ENCODE measurements around the gene CALM3.
A peak's percentile ranks its signal among the peaks of the same experiment; 100 is the strongest.
"Not testable (repeated sequence)": the region's sequence is repeated elsewhere in the genome, so short reads cannot be mapped to it uniquely, and the experiment has no call there.

CALM3 gene

GRCh38 chr19:46626446-46626845 is 25.3 kb downstream of the CALM3 start:
- Mint-ChIP-seq H3K27me3 (peaks cover 27 to 80% of the 10 kb centered on the region in 2 donors), H3K4me1 (ENCODE audit: low read depth in 2 of 2) (no peaks in the 10 kb centered on the region), H3K36me3 (ENCODE audit: insufficient read depth) (peaks cover 2% of the 10 kb centered on the region), H3K27ac (no peak overlapping the region), H3K4me3 (no peak overlapping the region), H3K9me3 (no peaks in the 10 kb centered on the region)
- DNase-seq, result no peak
- no peak for ATAC-seq (replicated peaks)

GRCh38 chr19:46628970-46629369 is 27.8 kb downstream of the CALM3 start:
- H3K27ac Mint-ChIP-seq; H3K4me1 Mint-ChIP-seq (ENCODE audit: low read depth in 2 of 2); DNase-seq; H3K36me3 Mint-ChIP-seq (ENCODE audit: insufficient read depth); H3K4me3 Mint-ChIP-seq; ATAC-seq (replicated peaks); H3K9me3 Mint-ChIP-seq: not testable (repeated sequence)
- H3K27me3 Mint-ChIP-seq, result peaks cover 34 to 94% of the 10 kb centered on the region in 2 donors

DNA sequence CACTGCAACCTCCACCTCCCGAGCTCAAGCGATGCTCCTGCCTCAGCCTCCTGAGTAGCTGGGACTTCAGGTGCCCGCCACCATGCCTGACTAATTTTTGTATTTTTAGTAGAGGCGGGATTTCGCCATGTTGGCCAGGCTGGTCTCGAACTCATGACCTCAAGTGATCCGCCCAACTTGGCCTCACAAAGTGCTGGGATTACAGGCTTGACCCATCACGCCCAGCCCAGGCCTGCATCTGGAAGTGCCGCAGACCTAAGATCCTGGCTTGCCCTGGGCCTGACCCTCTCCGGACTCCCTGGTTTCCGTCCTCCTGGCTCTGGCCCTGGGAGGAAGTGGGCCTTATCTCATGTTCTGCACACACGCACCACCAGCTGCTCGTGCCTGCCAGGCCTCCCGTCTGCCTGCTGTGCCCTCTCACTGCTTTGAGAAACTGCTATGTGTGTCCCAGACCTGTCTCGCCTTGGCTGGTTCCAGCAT is 28.5 kb downstream of the CALM3 start:
- no peak for ATAC-seq (replicated peaks)
- no peak overlapping the region for H3K4me3 Mint-ChIP-seq
- no peak for DNase-seq
- peaks cover 29 to 90% of the 10 kb centered on the region in 2 donors for H3K27me3 Mint-ChIP-seq
- peaks cover 7 to 11% of the 10 kb centered on the region in 2 donors for H3K4me1 Mint-ChIP-seq (ENCODE audit: low read depth in 2 of 2)
- no peak overlapping the region for H3K27ac Mint-ChIP-seq
- H3K36me3 Mint-ChIP-seq (ENCODE audit: insufficient read depth), result peaks cover 4% of the 10 kb centered on the region
- H3K9me3 Mint-ChIP-seq, result no peaks in the 10 kb centered on the region

DNA sequence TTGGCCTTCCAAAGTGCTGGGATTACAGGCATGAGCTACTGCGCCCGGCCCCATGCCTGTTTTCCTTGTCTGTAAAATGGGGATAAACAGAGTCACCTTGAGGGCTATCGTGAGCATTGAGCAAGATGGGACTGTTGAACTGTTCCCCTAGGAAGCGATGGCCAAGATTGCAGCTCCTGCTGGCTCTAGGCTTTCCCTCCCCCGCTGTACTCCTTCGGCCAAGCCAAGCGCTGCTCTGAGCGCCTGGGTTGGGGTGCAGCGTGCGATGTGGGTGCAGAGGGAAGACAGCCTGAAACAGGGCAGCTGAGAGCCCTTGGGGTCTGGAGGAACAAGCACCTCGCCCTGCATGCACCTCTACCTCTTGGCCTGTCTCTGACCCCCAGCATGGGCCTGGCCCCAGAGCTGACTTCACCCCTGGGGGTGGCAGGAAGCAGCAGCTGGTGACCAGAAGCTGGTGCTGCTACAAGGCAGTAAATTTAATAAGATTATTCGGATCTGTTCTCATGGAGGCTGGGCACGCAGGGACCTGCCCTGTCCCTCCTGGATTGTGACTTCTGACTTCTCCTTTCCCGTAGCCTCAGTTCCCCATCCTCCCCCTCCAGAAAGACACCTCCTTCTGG is 29.6 kb downstream of the CALM3 start:
- ATAC-seq (replicated peaks) (no peak), DNase-seq (no peak)
- H3K36me3 Mint-ChIP-seq (ENCODE audit: insufficient read depth), result peaks cover 4% of the 10 kb centered on the region
- H3K4me3 Mint-ChIP-seq, result no peak overlapping the region
- H3K27ac Mint-ChIP-seq, result no peak overlapping the region
- H3K27me3 Mint-ChIP-seq, result peaks cover 25 to 79% of the 10 kb centered on the region in 2 donors
- H3K4me1 Mint-ChIP-seq (ENCODE audit: low read depth in 2 of 2), result peaks cover 10 to 14% of the 10 kb centered on the region in 2 donors
- H3K9me3 Mint-ChIP-seq, result no peaks in the 10 kb centered on the region

- peaks cover 12 to 14% of the 10 kb centered on the region in 2 donors for H3K4me1 Mint-ChIP-seq (ENCODE audit: low read depth in 2 of 2)
- H3K27me3 Mint-ChIP-seq, result peaks cover 25 to 71% of the 10 kb centered on the region in 2 donors
- ATAC-seq (replicated peaks), result no peak
- DNase-seq, result no peak
- H3K27ac Mint-ChIP-seq, result no peak overlapping the region
- no peak overlapping the region for H3K4me3 Mint-ChIP-seq
- peaks cover 4% of the 10 kb centered on the region for H3K36me3 Mint-ChIP-seq (ENCODE audit: insufficient read depth)
- H3K9me3 Mint-ChIP-seq, result no peaks in the 10 kb centered on the region
These were observed 30.4 kb downstream of the CALM3 start for GRCh38 chr19:46631481-46631880.

GRCh38 chr19:46633130-46633529 is 32.0 kb downstream of the CALM3 start:
- H3K27ac Mint-ChIP-seq, result peak overlapping the region; percentile 18 to 80
- H3K27me3 Mint-ChIP-seq, result peaks cover 18 to 54% of the 10 kb centered on the region in 2 donors
- H3K4me1 Mint-ChIP-seq (ENCODE audit: low read depth in 2 of 2), result peaks cover 12 to 14% of the 10 kb centered on the region in 2 donors
- peak overlapping the region; percentile 61 to 66 for H3K4me3 Mint-ChIP-seq
- ATAC-seq (replicated peaks) (no peak), DNase-seq (no peak)
- H3K36me3 Mint-ChIP-seq (ENCODE audit: insufficient read depth), result peaks cover 4% of the 10 kb centered on the region
- H3K9me3 Mint-ChIP-seq, result no peaks in the 10 kb centered on the region

GRCh38 chr19:46634045-46634655 is 33.0 kb downstream of the CALM3 start:
- H3K27me3 Mint-ChIP-seq, result peaks cover 17 to 44% of the 10 kb centered on the region in 2 donors
- peak overlapping the region; percentile 18 to 80 for H3K27ac Mint-ChIP-seq
- DNase-seq (peak; percentile 82 to 88 (median 83)), ATAC-seq (replicated peaks) (peak; percentile 66)
- H3K36me3 Mint-ChIP-seq (ENCODE audit: insufficient read depth), result peaks cover 4% of the 10 kb centered on the region
- H3K9me3 Mint-ChIP-seq, result no peaks in the 10 kb centered on the region
- H3K4me1 Mint-ChIP-seq (ENCODE audit: low read depth in 2 of 2), result peaks cover 12 to 14% of the 10 kb centered on the region in 2 donors
- peak overlapping the region; percentile 61 to 68 for H3K4me3 Mint-ChIP-seq

DNA sequence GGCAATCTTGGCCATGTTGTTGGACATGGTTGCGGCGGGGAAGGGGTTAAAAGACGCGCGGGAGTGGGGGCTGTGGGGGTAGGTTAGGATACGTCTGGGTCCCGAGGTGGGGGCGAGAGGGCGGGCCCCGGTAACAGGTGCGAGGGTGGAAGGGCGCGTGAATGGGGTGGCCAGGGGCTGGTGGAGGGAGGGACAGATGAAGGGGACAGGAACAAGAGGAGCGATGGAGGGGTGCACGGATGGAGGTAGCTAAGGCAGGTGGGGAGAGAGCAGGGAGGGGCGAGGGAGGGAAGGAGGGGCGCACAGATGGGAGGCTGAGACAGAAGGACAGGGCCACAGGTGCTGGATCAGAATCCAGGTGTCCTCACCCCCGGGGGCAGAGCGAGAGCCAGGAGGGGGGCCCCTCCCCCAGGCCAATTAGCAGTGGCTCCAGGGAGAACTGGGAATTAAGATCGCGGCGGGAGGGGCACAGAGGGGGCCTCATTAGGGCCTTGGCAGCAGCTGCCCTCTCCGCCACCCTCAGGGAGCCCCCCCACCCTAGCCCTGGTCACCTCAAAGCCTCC is 33.6 kb downstream of the CALM3 start:
- no peak overlapping the region for H3K27ac Mint-ChIP-seq
- ATAC-seq (replicated peaks), result no peak
- H3K4me3 Mint-ChIP-seq, result peak overlapping the region; percentile 61 to 68
- no peaks in the 10 kb centered on the region for H3K9me3 Mint-ChIP-seq
- peaks cover 17 to 41% of the 10 kb centered on the region in 2 donors for H3K27me3 Mint-ChIP-seq
- peaks cover 4% of the 10 kb centered on the region for H3K36me3 Mint-ChIP-seq (ENCODE audit: insufficient read depth)
- peaks cover 12 to 14% of the 10 kb centered on the region in 2 donors for H3K4me1 Mint-ChIP-seq (ENCODE audit: low read depth in 2 of 2)
- no peak for DNase-seq

- Mint-ChIP-seq H3K27me3 (peaks cover 24 to 36% of the 10 kb centered on the region in 2 donors), H3K27ac (no peak within 1 kb of the TSS), H3K36me3 (ENCODE audit: insufficient read depth) (peaks cover 4% of the 10 kb centered on the region), H3K4me1 (ENCODE audit: low read depth in 2 of 2) (peaks cover 12 to 14% of the 10 kb centered on the region in 2 donors), H3K9me3 (no peaks in the 10 kb centered on the region), H3K4me3 (peak within 1 kb of the TSS; percentile 13 to 68)
- no peak for ATAC-seq (replicated peaks)
- DNase-seq, result no peak
These were observed 35.0 kb downstream of the CALM3 start, which contains the start of gene GNG8 for GRCh38 chr19:46635920-46636761. TSS of gene GNG8 (minus strand) at chr19:46636202. CDS start at chr19:46634682, 1,520 bp downstream.

DNA sequence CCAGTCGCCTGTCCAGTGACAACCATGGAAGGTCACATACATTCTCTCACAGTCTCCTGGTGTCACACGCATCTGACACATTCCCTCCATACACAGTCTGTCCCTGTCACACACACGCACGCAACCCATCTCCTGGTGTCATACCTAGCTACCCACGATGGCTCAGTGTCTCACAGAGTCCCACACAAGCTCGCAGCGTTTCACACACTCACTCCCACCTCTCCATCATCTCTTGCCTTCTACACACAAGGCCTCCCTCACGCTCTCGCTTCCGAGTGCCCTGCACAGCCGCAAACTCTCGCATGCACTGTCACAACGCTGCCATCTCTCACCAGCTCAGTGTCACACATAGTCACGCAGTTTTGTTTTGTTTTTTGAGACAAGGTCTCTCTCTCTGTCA is 36.1 kb downstream of the CALM3 start:
- H3K9me3 Mint-ChIP-seq, result no peaks in the 10 kb centered on the region
- H3K4me3 Mint-ChIP-seq, result no peak overlapping the region
- DNase-seq (no peak), ATAC-seq (replicated peaks) (no peak)
- H3K4me1 Mint-ChIP-seq (ENCODE audit: low read depth in 2 of 2), result peaks cover 12 to 14% of the 10 kb centered on the region in 2 donors
- H3K27me3 Mint-ChIP-seq, result peaks cover 27 to 33% of the 10 kb centered on the region in 2 donors
- H3K27ac Mint-ChIP-seq, result no peak overlapping the region
- no peaks in the 10 kb centered on the region for H3K36me3 Mint-ChIP-seq (ENCODE audit: insufficient read depth)

DNA sequence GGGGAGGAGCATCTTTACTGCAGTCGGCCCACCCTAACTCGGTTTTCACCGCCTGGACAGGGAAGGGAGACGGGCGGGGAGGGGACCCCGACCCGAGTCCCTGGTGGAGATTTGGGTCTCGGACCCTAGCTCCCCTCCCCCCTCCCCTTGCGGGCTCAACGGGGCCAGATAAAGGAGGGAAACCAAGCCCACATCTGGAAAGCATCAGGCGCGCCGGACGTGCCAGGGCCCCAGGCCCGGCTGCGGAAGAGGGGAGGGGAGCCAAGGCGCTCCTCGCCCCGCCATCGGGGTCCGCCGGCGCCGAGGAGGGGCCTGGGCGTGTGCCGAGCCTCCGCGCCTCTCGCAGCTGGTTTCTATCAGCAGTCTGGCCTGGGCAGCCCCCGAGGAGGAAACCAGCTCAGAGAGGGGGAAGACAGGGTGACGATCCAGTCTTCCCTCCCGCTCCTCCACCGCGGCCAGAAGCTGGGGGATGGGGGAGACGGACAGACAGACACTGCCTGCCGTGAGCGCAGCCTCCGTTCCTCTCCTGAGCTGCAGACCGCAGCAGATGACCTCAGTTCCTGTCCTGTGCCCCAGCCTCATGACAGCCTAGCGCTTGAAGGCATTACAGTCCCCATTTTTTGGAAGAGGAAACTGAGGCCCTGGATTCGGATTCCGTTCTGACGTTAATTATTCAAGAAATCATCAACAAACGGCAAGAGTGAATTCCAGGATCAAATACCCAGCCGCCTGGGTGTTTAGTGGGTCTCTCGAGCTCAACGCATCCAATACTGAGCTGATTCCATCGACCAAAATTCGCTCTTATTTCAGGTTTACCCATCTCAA is 38.4 kb downstream of the CALM3 start:
- Mint-ChIP-seq H3K27me3 (peaks cover 30 to 34% of the 10 kb centered on the region in 2 donors), H3K9me3 (no peaks in the 10 kb centered on the region), H3K4me1 (ENCODE audit: low read depth in 2 of 2) (peaks cover 4 to 5% of the 10 kb centered on the region in 2 donors), H3K27ac (no peak overlapping the region), H3K4me3 (peak overlapping the region in 1 of 2 donors; percentile 28), H3K36me3 (ENCODE audit: insufficient read depth) (no peaks in the 10 kb centered on the region)
- no peak for DNase-seq
- no peak for ATAC-seq (replicated peaks)

GRCh38 chr19:46640656-46641055 is 39.5 kb downstream of the CALM3 start:
- no peaks in the 10 kb centered on the region for H3K9me3 Mint-ChIP-seq
- peaks cover 28 to 45% of the 10 kb centered on the region in 2 donors for H3K27me3 Mint-ChIP-seq
- DNase-seq (no peak), ATAC-seq (replicated peaks) (no peak)
- H3K27ac Mint-ChIP-seq, result no peak overlapping the region
- H3K4me3 Mint-ChIP-seq, result no peak overlapping the region
- H3K4me1 Mint-ChIP-seq (ENCODE audit: low read depth in 2 of 2), result peaks cover 0 to 2% of the 10 kb centered on the region in 2 donors
- H3K36me3 Mint-ChIP-seq (ENCODE audit: insufficient read depth), result no peaks in the 10 kb centered on the region

Data from effector memory CD8-positive, alpha-beta T cell (primary cell).